Thyroid gland (tissue), 4 donors: ENCODE data around the gene DAGLA.

Experiments used
- POLR2A ChIP-seq, 2 donors: fragments of 450-650 bp; IDR thresholded peaks; one replicate each; pipeline ENCODE4 v1.6.1; 2017; ENCODE audit warnings: antibody characterized with exemption in 2 of 2, mild to moderate bottlenecking in 2 of 2, moderate library complexity in 1 of 2
- TF ChIP-seq, protein P1 (sequence below), 6 experiments: fragments of 200-600 bp in 3 of 6; fragments of 450-650 bp in 3 of 6; sonication (generic) in 3 of 6; IDR thresholded peaks; one replicate each; pipeline ENCODE4 v1.5.1; 2016 to 2019; ENCODE audit warnings: antibody characterized with exemption in 6 of 6, mild to moderate bottlenecking in 2 of 6, inconsistent platforms in 1 of 6, moderate library complexity in 1 of 6

DNA sequence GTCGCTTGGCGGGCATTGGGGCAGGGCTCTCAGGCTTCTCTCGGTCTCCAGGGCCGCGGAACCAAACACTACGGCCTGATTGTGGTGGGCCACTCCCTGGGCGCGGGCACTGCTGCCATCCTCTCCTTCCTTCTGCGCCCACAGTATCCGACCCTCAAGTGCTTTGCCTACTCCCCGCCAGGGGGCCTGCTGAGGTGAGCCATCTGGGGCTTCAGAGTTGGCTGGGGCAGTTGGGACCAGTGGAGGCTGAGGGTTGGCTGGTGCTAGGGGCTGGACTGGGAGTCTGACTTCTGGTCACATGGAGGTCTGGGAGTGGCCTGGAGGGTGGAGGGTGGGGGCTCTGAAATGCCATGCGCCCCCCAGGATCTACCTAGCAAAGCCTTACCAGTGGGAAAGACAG lies 56.9 kb downstream of the DAGLA start:
- TF ChIP-seq, protein P1, sequence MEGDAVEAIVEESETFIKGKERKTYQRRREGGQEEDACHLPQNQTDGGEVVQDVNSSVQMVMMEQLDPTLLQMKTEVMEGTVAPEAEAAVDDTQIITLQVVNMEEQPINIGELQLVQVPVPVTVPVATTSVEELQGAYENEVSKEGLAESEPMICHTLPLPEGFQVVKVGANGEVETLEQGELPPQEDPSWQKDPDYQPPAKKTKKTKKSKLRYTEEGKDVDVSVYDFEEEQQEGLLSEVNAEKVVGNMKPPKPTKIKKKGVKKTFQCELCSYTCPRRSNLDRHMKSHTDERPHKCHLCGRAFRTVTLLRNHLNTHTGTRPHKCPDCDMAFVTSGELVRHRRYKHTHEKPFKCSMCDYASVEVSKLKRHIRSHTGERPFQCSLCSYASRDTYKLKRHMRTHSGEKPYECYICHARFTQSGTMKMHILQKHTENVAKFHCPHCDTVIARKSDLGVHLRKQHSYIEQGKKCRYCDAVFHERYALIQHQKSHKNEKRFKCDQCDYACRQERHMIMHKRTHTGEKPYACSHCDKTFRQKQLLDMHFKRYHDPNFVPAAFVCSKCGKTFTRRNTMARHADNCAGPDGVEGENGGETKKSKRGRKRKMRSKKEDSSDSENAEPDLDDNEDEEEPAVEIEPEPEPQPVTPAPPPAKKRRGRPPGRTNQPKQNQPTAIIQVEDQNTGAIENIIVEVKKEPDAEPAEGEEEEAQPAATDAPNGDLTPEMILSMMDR (IDR thresholded peaks at IDR 0.05), result no peak
- no peak for TF ChIP-seq POLR2A (IDR thresholded peaks at IDR 0.05)
